IMR-90 (cell line): ENCODE data around the gene CLEC3A. TPM values are rescaled to one million over a fixed set of nuclear protein-coding genes. Genes with fewer than 3 reads are reported as not detected.

Experiments
- ATAC-seq: fragments of 200-7000 bp; cut with Tn5 transposase; 2 replicates; pipeline ENCODE4 v1.9.1; 2020; ENCODE audit warnings: low read depth, mild to moderate bottlenecking, moderate library complexity
- BruUV-seq: library from RNA; stranded (reverse); fragments of 400-500 nt; replicated peaks from 2 replicates; lab custom pipeline; 2021; lab: Mats Ljungman, UMichigan
- CTCF ChIA-PET: fragments of 300-600 bp; formaldehyde crosslinking; extraction: SDS; loops from one replicate; lab custom pipeline; 2021; ENCODE audit warnings: antibody characterized with exemption; lab: Yijun Ruan, JAX
- POLR2A ChIA-PET: fragments of 300-600 bp; sonication (Branson Sonifier 250); formaldehyde crosslinking; loops from one replicate; lab custom pipeline; 2022; ENCODE audit warnings: antibody characterized with exemption; ENCODE audit not compliant: unreplicated experiment; lab: Charles Lee
- DNase-seq: peaks from one replicate; pipeline ENCODE4 v3.0.0; 2013
- H2AFZ ChIP-seq: replicated peaks from 2 replicates; pipeline ENCODE3; 2013; ENCODE audit warnings: low read length, mild to moderate bottlenecking; ENCODE audit not compliant: poor library complexity
- H2AK5ac ChIP-seq: 2 replicates; pipeline ENCODE4 v1.6.1; 2013; ENCODE audit warnings: low read depth, low read length, inconsistent platforms
- H2AK9ac ChIP-seq: replicated peaks from 2 replicates; pipeline ENCODE3; 2013; ENCODE audit warnings: mild to moderate bottlenecking, low read depth, low read length, moderate library complexity; ENCODE audit not compliant: poor library complexity
- H2BK120ac ChIP-seq: 2 replicates; pipeline ENCODE4 v1.6.1; 2013; ENCODE audit warnings: low read depth, low read length, inconsistent platforms
- H2BK15ac ChIP-seq: 3 replicates; pipeline ENCODE4 v1.6.1; 2013; ENCODE audit warnings: low read depth, low read length, inconsistent platforms
- H2BK20ac ChIP-seq: 2 replicates; pipeline ENCODE4 v1.6.1; 2013; ENCODE audit warnings: low read depth, mild to moderate bottlenecking, inconsistent platforms, low read length, moderate library complexity
- H2BK5ac ChIP-seq: 2 replicates; pipeline ENCODE4 v1.6.1; 2013; ENCODE audit warnings: mild to moderate bottlenecking, low read depth, low read length, inconsistent platforms; ENCODE audit not compliant: poor library complexity, severe bottlenecking
- H3K14ac ChIP-seq: replicated peaks from 2 replicates; pipeline ENCODE4 v1.6.1; 2013; ENCODE audit warnings: low read depth, low read length, inconsistent platforms
- H3K18ac ChIP-seq: 2 replicates; pipeline ENCODE4 v1.6.1; 2013; ENCODE audit warnings: low read depth, low read length, control low read depth
- H3K23ac ChIP-seq: 2 replicates; pipeline ENCODE4 v1.6.1; 2013; ENCODE audit warnings: low read depth, low read length, inconsistent platforms
- H3K27ac ChIP-seq: 2 replicates; pipeline ENCODE4 v1.5.1; 2013; ENCODE audit warnings: mild to moderate bottlenecking, control low read depth, low read length; ENCODE audit not compliant: insufficient read depth
- H3K27me3 ChIP-seq: 2 replicates; pipeline ENCODE4 v1.6.1; 2013; ENCODE audit warnings: low read length; ENCODE audit not compliant: control insufficient read depth, insufficient read depth
- H3K36me3 ChIP-seq: 2 replicates; pipeline ENCODE4 v1.6.1; 2013; ENCODE audit warnings: low read length, mixed read lengths; ENCODE audit not compliant: control insufficient read depth, insufficient read depth
- H3K4ac ChIP-seq: 2 replicates; pipeline ENCODE4 v1.6.1; 2013; ENCODE audit warnings: low read depth, low read length, inconsistent platforms
- H3K4me1 ChIP-seq: 2 replicates; pipeline ENCODE4 v1.6.1; 2013; ENCODE audit warnings: low read length, mixed read lengths; ENCODE audit not compliant: control insufficient read depth, insufficient read depth
- H3K4me2 ChIP-seq: 2 replicates; pipeline ENCODE4 v1.6.1; 2013; ENCODE audit warnings: low read depth, mild to moderate bottlenecking, control low read depth, low read length, moderate library complexity
- H3K4me3 ChIP-seq: 2 replicates; pipeline ENCODE4 v1.5.1; 2013; ENCODE audit warnings: low read depth, mild to moderate bottlenecking, control low read depth, low read length, moderate library complexity; ENCODE audit not compliant: insufficient read depth
- H3K56ac ChIP-seq: 2 replicates; pipeline ENCODE4 v1.6.1; 2013; ENCODE audit warnings: low read length, inconsistent platforms; ENCODE audit not compliant: insufficient read depth; ENCODE audit errors: extremely low read depth
- H3K79me1 ChIP-seq, 2 experiments: 2 replicates each; pipeline ENCODE4 v1.6.1; 2013; ENCODE audit warnings: low read length in 2 of 2, inconsistent platforms in 1 of 2, low read depth in 1 of 2
- H3K9ac ChIP-seq: 2 replicates; pipeline ENCODE4 v1.6.1; 2013; ENCODE audit warnings: low read depth, low read length, control low read depth
- H3K9me1 ChIP-seq: 2 replicates; pipeline ENCODE4 v1.6.1; 2013; ENCODE audit warnings: low read length, inconsistent platforms; ENCODE audit not compliant: insufficient read depth
- H3K9me3 ChIP-seq: 2 replicates; pipeline ENCODE4 v1.6.1; 2013; ENCODE audit warnings: low read length; ENCODE audit not compliant: control insufficient read depth, insufficient read depth
- H4K20me1 ChIP-seq: 2 replicates; pipeline ENCODE4 v1.6.1; 2013; ENCODE audit warnings: low read length, inconsistent platforms; ENCODE audit not compliant: insufficient read depth
- H4K5ac ChIP-seq: 2 replicates; pipeline ENCODE4 v1.6.1; 2013; ENCODE audit warnings: mild to moderate bottlenecking, low read depth, low read length, control low read depth
- H4K8ac ChIP-seq, 2 experiments: 2 replicates each; pipeline ENCODE4 v1.6.1; 2013; ENCODE audit warnings: low read depth in 2 of 2, low read length in 2 of 2, control low read depth in 1 of 2, inconsistent platforms in 1 of 2
- H4K91ac ChIP-seq: 2 replicates; pipeline ENCODE4 v1.6.1; 2013; ENCODE audit warnings: low read depth, low read length, inconsistent platforms; ENCODE audit not compliant: insufficient read depth
- NFE2L2 ChIP-seq: fragments of 150-350 bp; IDR thresholded peaks from 2 replicates; pipeline ENCODE4 v1.6.1; 2016; ENCODE audit warnings: low read depth, mild to moderate bottlenecking, low read length
- USF2 ChIP-seq: fragments of 150-350 bp; IDR thresholded peaks from 2 replicates; pipeline ENCODE4 v1.6.1; 2017; ENCODE audit warnings: mild to moderate bottlenecking, antibody characterized with exemption, low read length, low read depth
- WGBS, 2 experiments: methylation state at CpG; one replicate each; pipeline versions ENCODE4 v1.1.5 to v1.1.7; 2013; ENCODE audit warnings: missing lambda C conversion rate in 2 of 2; ENCODE audit not compliant: insufficient read length in 1 of 2; ENCODE audit errors: extremely low coverage in 2 of 2; 5-methylcytosine and 5-hydroxymethylcytosine counted together
- dilution Hi-C: fragments of 300-500 bp; cut with HindIII; formaldehyde crosslinking; loops from one replicate; pipeline ENCODE4 v1.14.3; 2018; ENCODE audit warnings: low sequenced_read_pairs; ENCODE audit not compliant: unreplicated experiment
- in situ Hi-C: fragments of 300-500 bp; cut with MboI; formaldehyde crosslinking; loops from 3 replicates; pipeline ENCODE4 v1.14.3; 2019; ENCODE audit warnings: low sequenced_read_pairs, inconsistent platforms, mixed read lengths
- intact Hi-C: fragments of 100-400 bp; cut with micrococcal nuclease; formaldehyde crosslinking; loops from 2 replicates; pipeline ENCODE4 v1.10.0; 2022
- polyA plus RNA-seq, 3 experiments: library from polyadenylated mRNA; depleted of rRNA; stranded (reverse); fragments of >200 nt; gene quantifications; 2 replicates each; pipeline ENCODE4 v1.2.3, GENCODE V29; 2012; ENCODE audit warnings: low replicate concordance in 1 of 3
- total RNA-seq: library from RNA; depleted of rRNA; stranded (reverse); fragments of >200 nt; gene quantifications from 2 replicates; pipeline ENCODE4 v1.2.3, GENCODE V29; 2012

Gene CLEC3A
- total and polyA plus RNA-seq, 2 of the 4 experiments (the other 2 are of a cell fraction) = not detected

- 100% methylated on average over 2 of the region's 5 CpGs; no CpG with 5 or more reads in 1 of the 2 experiments for WGBS, 2 experiments
Observed at GRCh38 chr16:78069913-78070312, 47.6 kb downstream of the CLEC3A start.

More at GRCh38 chr16:78069913-78070312, 47.6 kb downstream of the CLEC3A start:
- Histone ChIP-seq H4K8ac (no peak overlapping the region), H3K9ac (no peak overlapping the region), H2BK20ac (no peak overlapping the region), H3K36me3 (no peaks in the 10 kb centered on the region), H3K9me3 (no peaks in the 10 kb centered on the region), H4K20me1 (no peaks in the 10 kb centered on the region), H3K14ac (no peak overlapping the region), H4K91ac (no peak overlapping the region), H2BK5ac (no peak overlapping the region), H2BK120ac (no peak overlapping the region), H3K4me3 (no peak overlapping the region), H2AK5ac (no peak overlapping the region), H3K79me1 (no peaks in the 10 kb centered on the region), H3K27me3 (no peaks in the 10 kb centered on the region), H3K4me2 (no peak overlapping the region), H3K4me1 (no peaks in the 10 kb centered on the region), H2AFZ (no peak overlapping the region), H3K23ac (no peak overlapping the region), H3K27ac (no peak overlapping the region), H2BK15ac (no peak overlapping the region), H3K56ac (no peak overlapping the region), H3K4ac (no peak overlapping the region), H2AK9ac (no peak overlapping the region), H3K9me1 (no peaks in the 10 kb centered on the region), H4K5ac (no peak overlapping the region), H3K18ac (no peak overlapping the region)
- no peak for ATAC-seq
- POLR2A ChIA-PET = no interaction called here
- no TSS peak for BruUV-seq
- intact Hi-C loops (no loop called here), dilution Hi-C loops (no loop called here), in situ Hi-C loops (no loop called here)
- CTCF ChIA-PET = no interaction called here
- TF ChIP-seq USF2 = no peak
- no peak for TF ChIP-seq NFE2L2
- no peak for DNase-seq
